ENCODE measurements around the gene NCKAP5. TPM values are rescaled to one million over a fixed set of nuclear protein-coding genes. Genes with fewer than 3 reads are reported as not detected.

Gene NCKAP5
- total and polyA plus RNA-seq, 2 experiments from 2014 or later: 0.65 to 0.86 TPM

- Histone ChIP-seq H3K4me1 (ENCODE audit: insufficient read depth) (no peaks in the 10 kb centered on the region), H3K9ac (no peak overlapping the region), H2AFZ (no peak overlapping the region), H3K27ac (no peak overlapping the region), H3K36me3 (ENCODE audit: low read depth) (no peaks in the 10 kb centered on the region), H3K4me2 (ENCODE audit: unreplicated experiment) (no peak overlapping the region), H3K9me2 (ENCODE audit: insufficient read depth) (no peaks in the 10 kb centered on the region), H3K9me3 (ENCODE audit: low read depth) (no peaks in the 10 kb centered on the region), H3K79me2 (ENCODE audit: insufficient read depth) (no peaks in the 10 kb centered on the region), H3K27me3 (replicated peaks; ENCODE audit: insufficient read depth) (no peaks in the 10 kb centered on the region), H4K20me1 (ENCODE audit: insufficient read depth) (no peaks in the 10 kb centered on the region), H3K4me3 (no peak overlapping the region), H3F3A (ENCODE audit: insufficient read depth) (no peaks in the 10 kb centered on the region)
- in situ Hi-C loops (cut with MboI): no loop called here
- WGBS, 2 experiments (ENCODE audit: low coverage in 1 of 2, low lambda C conversion rate in 2 of 2, missing lambda C conversion rate in 2 of 2): 44 to 47% methylated on average over 7 of the region's 7 CpGs
- DNase-seq: no peak
- TF ChIP-seq EZH2phosphoT487 (IDR thresholded peaks at IDR 0.05; ENCODE audit: insufficient read depth, low read depth) (no peak), EZH2 (IDR thresholded peaks at IDR 0.05; ENCODE audit: insufficient read depth, poor library complexity, severe bottlenecking) (no peak)
Observed at GRCh38 chr2:133508546-133509165, 59.6 kb downstream of the NCKAP5 start.

GRCh38 chr2:133506996-133507395 lies 61.3 kb downstream of the NCKAP5 start:
- Histone ChIP-seq H3K27me3 (replicated peaks; ENCODE audit: insufficient read depth) (no peaks in the 10 kb centered on the region), H3K9me2 (ENCODE audit: insufficient read depth) (no peaks in the 10 kb centered on the region), H3K27ac (no peak overlapping the region), H3K36me3 (ENCODE audit: low read depth) (no peaks in the 10 kb centered on the region), H3K9ac (no peak overlapping the region), H3F3A (ENCODE audit: insufficient read depth) (no peaks in the 10 kb centered on the region), H3K79me2 (ENCODE audit: insufficient read depth) (no peaks in the 10 kb centered on the region), H3K4me3 (no peak overlapping the region), H3K4me2 (ENCODE audit: unreplicated experiment) (no peak overlapping the region), H2AFZ (no peak overlapping the region), H4K20me1 (ENCODE audit: insufficient read depth) (no peaks in the 10 kb centered on the region), H3K9me3 (ENCODE audit: low read depth) (no peaks in the 10 kb centered on the region), H3K4me1 (ENCODE audit: insufficient read depth) (no peaks in the 10 kb centered on the region)
- 66 to 72% methylated on average over 6 of the region's 6 CpGs for WGBS, 2 experiments (ENCODE audit: low coverage in 1 of 2, low lambda C conversion rate in 2 of 2, missing lambda C conversion rate in 2 of 2)
- DNase-seq: no peak
- TF ChIP-seq EZH2phosphoT487 (IDR thresholded peaks at IDR 0.05; ENCODE audit: insufficient read depth, low read depth): no peak
- TF ChIP-seq EZH2 (IDR thresholded peaks at IDR 0.05; ENCODE audit: insufficient read depth, poor library complexity, severe bottlenecking): no peak
- in situ Hi-C loops (cut with MboI): no loop called here

- H3K79me2 ChIP-seq (ENCODE audit: insufficient read depth): no peaks in the 10 kb centered on the region
- no peaks in the 10 kb centered on the region for H3K36me3 ChIP-seq (ENCODE audit: low read depth)
- WGBS, 2 experiments (ENCODE audit: low coverage in 1 of 2, low lambda C conversion rate in 2 of 2, missing lambda C conversion rate in 2 of 2): 71 to 75% methylated on average over 4 of the region's 4 CpGs
- no peaks in the 10 kb centered on the region for H3F3A ChIP-seq (ENCODE audit: insufficient read depth)
- no peak overlapping the region for H3K27ac ChIP-seq
- H2AFZ ChIP-seq: no peak overlapping the region
- no peak overlapping the region for H3K9ac ChIP-seq
- H3K9me3 ChIP-seq (ENCODE audit: low read depth): no peaks in the 10 kb centered on the region
- no peaks in the 10 kb centered on the region for H3K4me1 ChIP-seq (ENCODE audit: insufficient read depth)
- TF ChIP-seq EZH2 (IDR thresholded peaks at IDR 0.05; ENCODE audit: insufficient read depth, poor library complexity, severe bottlenecking) (no peak), EZH2phosphoT487 (IDR thresholded peaks at IDR 0.05; ENCODE audit: insufficient read depth, low read depth) (no peak)
- H3K4me3 ChIP-seq: no peak overlapping the region
- in situ Hi-C loops (cut with MboI): no loop called here
- H4K20me1 ChIP-seq (ENCODE audit: insufficient read depth): no peaks in the 10 kb centered on the region
- DNase-seq: no peak
- no peak overlapping the region for H3K4me2 ChIP-seq (ENCODE audit: unreplicated experiment)
- no peaks in the 10 kb centered on the region for H3K9me2 ChIP-seq (ENCODE audit: insufficient read depth)
- H3K27me3 ChIP-seq (replicated peaks; ENCODE audit: insufficient read depth): no peaks in the 10 kb centered on the region
Observed at GRCh38 chr2:133504566-133505505, 63.4 kb downstream of the NCKAP5 start.

- no peak for DNase-seq
- Histone ChIP-seq H2AFZ (no peak overlapping the region), H3K9me3 (ENCODE audit: low read depth) (no peaks in the 10 kb centered on the region), H3K4me1 (ENCODE audit: insufficient read depth) (no peaks in the 10 kb centered on the region), H4K20me1 (ENCODE audit: insufficient read depth) (no peaks in the 10 kb centered on the region), H3F3A (ENCODE audit: insufficient read depth) (no peaks in the 10 kb centered on the region), H3K9ac (no peak overlapping the region), H3K4me2 (ENCODE audit: unreplicated experiment) (no peak overlapping the region), H3K4me3 (no peak overlapping the region), H3K27me3 (replicated peaks; ENCODE audit: insufficient read depth) (no peaks in the 10 kb centered on the region), H3K36me3 (ENCODE audit: low read depth) (no peaks in the 10 kb centered on the region), H3K79me2 (ENCODE audit: insufficient read depth) (no peaks in the 10 kb centered on the region), H3K9me2 (ENCODE audit: insufficient read depth) (no peaks in the 10 kb centered on the region), H3K27ac (no peak overlapping the region)
- TF ChIP-seq EZH2phosphoT487 (IDR thresholded peaks at IDR 0.05; ENCODE audit: insufficient read depth, low read depth) (no peak), EZH2 (IDR thresholded peaks at IDR 0.05; ENCODE audit: insufficient read depth, poor library complexity, severe bottlenecking) (no peak)
- in situ Hi-C loops (cut with MboI): no loop called here
- 20 to 24% methylated on average over 1 of the region's 1 CpG for WGBS, 2 experiments (ENCODE audit: low coverage in 1 of 2, low lambda C conversion rate in 2 of 2, missing lambda C conversion rate in 2 of 2)
Observed at GRCh38 chr2:133503927-133504326, 64.3 kb downstream of the NCKAP5 start.

All from GM23248 (cell line).